Lower leg skin (tissue), 3 donors: Measurements from ENCODE around the gene TBC1D19.

Experiments used
- POLR2A ChIP-seq, 2 donors: fragments of 450-650 bp; IDR thresholded peaks; one replicate each; pipeline ENCODE4 v1.6.1; 2016 to 2017; ENCODE audit warnings: antibody characterized with exemption in 2 of 2, mild to moderate bottlenecking in 1 of 2, moderate library complexity in 1 of 2
- TF ChIP-seq, protein P1 (sequence below), 3 donors: fragments of 450-650 bp; IDR thresholded peaks; one replicate each; pipeline ENCODE4 v1.5.1; 2016; ENCODE audit warnings: antibody characterized with exemption in 3 of 3, mild to moderate bottlenecking in 3 of 3, moderate library complexity in 2 of 3

DNA sequence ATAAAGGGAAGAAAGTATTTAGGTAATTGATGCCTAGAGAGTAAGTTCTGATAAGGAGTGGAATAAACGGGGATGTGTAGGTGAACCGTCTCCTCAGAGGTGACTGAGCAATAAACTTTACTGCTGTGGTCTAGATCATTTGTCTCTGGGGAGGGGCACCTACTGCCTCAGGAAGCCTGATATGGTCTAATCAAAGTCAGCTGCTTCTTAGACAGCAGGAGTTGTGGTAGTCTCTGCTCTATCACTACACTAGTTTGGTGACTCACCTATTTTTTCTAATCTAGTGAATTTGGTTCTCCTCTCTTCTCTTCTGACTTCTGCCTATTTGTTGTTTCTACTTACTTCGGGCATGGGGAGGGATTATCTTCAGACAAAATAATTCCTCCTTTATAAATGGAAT, 181.6 kb downstream of the TBC1D19 start:
- TF ChIP-seq, protein P1, sequence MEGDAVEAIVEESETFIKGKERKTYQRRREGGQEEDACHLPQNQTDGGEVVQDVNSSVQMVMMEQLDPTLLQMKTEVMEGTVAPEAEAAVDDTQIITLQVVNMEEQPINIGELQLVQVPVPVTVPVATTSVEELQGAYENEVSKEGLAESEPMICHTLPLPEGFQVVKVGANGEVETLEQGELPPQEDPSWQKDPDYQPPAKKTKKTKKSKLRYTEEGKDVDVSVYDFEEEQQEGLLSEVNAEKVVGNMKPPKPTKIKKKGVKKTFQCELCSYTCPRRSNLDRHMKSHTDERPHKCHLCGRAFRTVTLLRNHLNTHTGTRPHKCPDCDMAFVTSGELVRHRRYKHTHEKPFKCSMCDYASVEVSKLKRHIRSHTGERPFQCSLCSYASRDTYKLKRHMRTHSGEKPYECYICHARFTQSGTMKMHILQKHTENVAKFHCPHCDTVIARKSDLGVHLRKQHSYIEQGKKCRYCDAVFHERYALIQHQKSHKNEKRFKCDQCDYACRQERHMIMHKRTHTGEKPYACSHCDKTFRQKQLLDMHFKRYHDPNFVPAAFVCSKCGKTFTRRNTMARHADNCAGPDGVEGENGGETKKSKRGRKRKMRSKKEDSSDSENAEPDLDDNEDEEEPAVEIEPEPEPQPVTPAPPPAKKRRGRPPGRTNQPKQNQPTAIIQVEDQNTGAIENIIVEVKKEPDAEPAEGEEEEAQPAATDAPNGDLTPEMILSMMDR (IDR thresholded peaks at IDR 0.05) = no peak
- TF ChIP-seq POLR2A (IDR thresholded peaks at IDR 0.05) = no peak
